Retina (tissue), 1 donor: ENCODE results near the gene C4orf50.
A peak's percentile ranks its signal among the peaks of the same experiment; 100 is the strongest.
"Not testable (repeated sequence)": the region's sequence is repeated elsewhere in the genome, so short reads cannot be mapped to it uniquely, and the experiment has no call there.

Experiments
- DNase-seq: peaks from one replicate; pipeline ENCODE4 v3.0.0-alpha.2; 2016

Gene C4orf50

GRCh38 chr4:5887361-5888221, 130.6 kb downstream of the C4orf50 start:
- DNase-seq, result peak; percentile 87

GRCh38 chr4:5887011-5887360, 131.2 kb downstream of the C4orf50 start:
- DNase-seq, result no peak

GRCh38 chr4:5885733-5886132, 132.5 kb downstream of the C4orf50 start:
- DNase-seq, result no peak

GRCh38 chr4:5884796-5885195, 133.4 kb downstream of the C4orf50 start:
- peak; percentile 50 for DNase-seq

- DNase-seq, result no peak
Measured at GRCh38 chr4:5883916-5884315, 134.3 kb downstream of the C4orf50 start.

GRCh38 chr4:5882947-5883346, 135.3 kb downstream of the C4orf50 start:
- DNase-seq, result no peak

GRCh38 chr4:5881340-5881739, 136.9 kb downstream of the C4orf50 start:
- no peak for DNase-seq

- no peak for DNase-seq
Measured at GRCh38 chr4:5878359-5878758, 139.9 kb downstream of the C4orf50 start.

- peak; percentile 37 for DNase-seq
Measured at GRCh38 chr4:5877392-5877791, 140.8 kb downstream of the C4orf50 start.

- DNase-seq, result peak; percentile 50
Measured at GRCh38 chr4:5874811-5875449, 143.3 kb downstream of the C4orf50 start.

- DNase-seq, result no peak
Measured at GRCh38 chr4:5870701-5871100, 147.5 kb downstream of the C4orf50 start.

GRCh38 chr4:5869966-5870619, 148.1 kb downstream of the C4orf50 start:
- no peak for DNase-seq

- DNase-seq, result no peak
Measured at GRCh38 chr4:5867866-5868265, 150.4 kb downstream of the C4orf50 start.

GRCh38 chr4:5866841-5867813, 151.1 kb downstream of the C4orf50 start:
- no peak for DNase-seq

- no peak for DNase-seq
Measured at GRCh38 chr4:5865896-5866599, 152.2 kb downstream of the C4orf50 start.

GRCh38 chr4:5863461-5864113, 154.6 kb downstream of the C4orf50 start:
- DNase-seq, result no peak

GRCh38 chr4:5858020-5858769, 160.0 kb downstream of the C4orf50 start:
- peak; percentile 59 for DNase-seq

- DNase-seq, result no peak
Measured at GRCh38 chr4:5857199-5857598, 161.0 kb downstream of the C4orf50 start.

GRCh38 chr4:5856362-5856761, 161.9 kb downstream of the C4orf50 start:
- DNase-seq, result not testable (repeated sequence)

- DNase-seq, result no peak
Measured at GRCh38 chr4:5854929-5855328, 163.3 kb downstream of the C4orf50 start.
